Smooth muscle cell of the pulmonary artery (primary cell): Measurements from ENCODE around the gene AMBP. TPM values are rescaled to one million over a fixed set of nuclear protein-coding genes. Genes with fewer than 3 reads are reported as not detected.

Experiments
- total RNA-seq: library from RNA; depleted of rRNA; stranded (reverse); fragments of >200 nt; gene quantifications from 2 replicates; pipeline ENCODE4 v1.2.3, GENCODE V29; 2014

The AMBP gene
- not detected in 2 replicates for total RNA-seq

DNA sequence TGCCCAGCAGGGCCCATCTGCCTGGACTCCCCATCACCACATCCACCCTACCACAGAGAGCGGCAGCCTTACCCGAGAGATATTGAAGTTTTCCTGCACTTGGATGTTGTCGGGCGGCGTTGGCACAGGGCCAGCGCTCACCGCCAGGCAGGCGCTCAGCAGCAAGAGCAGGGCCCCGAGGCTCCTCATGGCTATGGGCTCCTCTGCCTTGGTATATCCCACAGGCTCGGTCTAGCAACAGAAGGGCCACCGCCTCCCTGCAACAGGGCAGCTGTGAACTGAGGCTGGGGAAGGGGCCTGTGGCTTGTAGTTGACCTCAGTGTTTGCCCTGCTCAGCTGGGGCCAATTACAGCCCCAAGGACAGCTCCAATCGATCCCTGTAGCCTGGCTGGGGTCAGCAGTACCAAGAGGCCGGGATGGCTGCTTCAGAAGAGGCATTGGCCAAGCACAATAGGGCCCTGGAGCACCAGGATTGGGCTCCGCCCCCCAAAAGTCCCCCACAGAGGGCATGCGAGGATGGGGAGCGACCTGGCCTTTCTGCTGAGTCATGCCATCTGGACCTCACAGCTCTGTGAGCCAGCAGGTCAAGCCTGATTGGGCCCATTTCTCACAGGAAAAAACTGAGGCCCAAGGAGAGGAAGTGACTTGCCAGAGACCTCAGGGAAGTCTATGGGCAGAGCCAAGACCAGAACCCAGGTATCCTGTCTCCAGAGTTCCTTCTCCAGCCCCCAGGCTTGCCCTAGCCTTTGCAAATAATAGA, at the start of gene AMBP:
TSS of gene AMBP (minus strand) at position 280 of the 760 bp plus-strand sequence. CDS start at position 189, 91 bp downstream.

DNA sequence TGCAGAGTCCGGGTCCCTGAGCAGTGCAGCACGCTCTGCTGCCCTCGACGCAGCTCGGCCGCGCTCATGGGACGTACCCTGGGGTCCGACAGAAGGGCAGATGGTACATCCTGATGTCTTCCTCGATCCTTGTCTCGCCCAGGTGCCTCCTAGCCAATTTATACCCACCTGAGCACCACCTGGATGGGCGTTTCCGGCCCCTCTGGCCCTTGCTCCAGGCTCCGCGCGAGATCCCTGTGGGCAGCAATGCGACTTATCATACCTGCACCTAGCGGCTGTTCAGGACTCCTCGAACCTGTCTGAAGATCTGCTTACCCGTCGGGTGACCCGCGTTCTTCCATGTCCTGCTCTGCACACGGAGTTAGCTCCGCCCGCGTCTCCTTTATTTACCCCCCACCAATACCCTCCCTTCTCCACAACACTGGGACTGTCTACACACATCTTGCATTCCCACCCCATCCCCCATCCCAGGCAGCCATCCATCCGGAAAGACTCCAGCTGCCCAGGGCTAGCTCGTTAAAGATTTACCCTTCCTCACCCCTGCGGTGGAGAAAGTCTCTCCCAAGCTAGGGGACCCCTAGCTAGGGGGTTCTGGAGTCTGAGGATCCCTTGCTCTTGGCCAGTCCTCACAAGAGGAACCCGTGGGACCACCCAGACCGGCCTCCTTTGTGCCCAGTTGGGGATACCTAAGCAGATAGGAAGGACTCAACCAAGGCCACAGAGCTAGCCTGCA, 21.0 kb upstream of the AMBP start, which contains the start of gene KIF12:
TSS of gene KIF12 (minus strand) at position 357 of the 733 bp plus-strand sequence. CDS start at position 341, 16 bp downstream.

Other genes with a start within 250 kb of the AMBP start
- 10.4 and 13.2 TPM in 2 replicates for gene ZNF618, start 202.0 kb downstream of the AMBP start, total RNA-seq
- not detected in 2 replicates for gene KIF12, start 21.0 kb upstream of the AMBP start, total RNA-seq
- gene COL27A1, start 77.2 kb upstream of the AMBP start, total RNA-seq: 12.7 and 15.2 TPM in 2 replicates
- gene ORM1, start 244.8 kb upstream of the AMBP start, total RNA-seq: not detected in 2 replicates